Muscle layer of duodenum (tissue), 2 donors: ENCODE data around the gene AMPD3.

Source experiments
- H3K27ac ChIP-seq: one replicate; pipeline ENCODE4 v1.7.0; 2013; ENCODE audit warnings: mild to moderate bottlenecking, low read length
- H3K27me3 ChIP-seq: one replicate; pipeline ENCODE4 v1.7.0; 2013; ENCODE audit warnings: low read depth, mild to moderate bottlenecking, control low read depth, low read length
- H3K36me3 ChIP-seq, 2 donors: one replicate each; pipeline ENCODE4 v1.7.0; 2013; ENCODE audit warnings: low read length in 2 of 2, control low read depth in 1 of 2, mild to moderate bottlenecking in 1 of 2; ENCODE audit not compliant: insufficient read depth in 2 of 2, control insufficient read depth in 1 of 2
- H3K4me1 ChIP-seq, 2 donors: one replicate each; pipeline ENCODE4 v1.7.0; 2013; ENCODE audit warnings: low read length in 2 of 2, mild to moderate bottlenecking in 2 of 2, control low read depth in 1 of 2, moderate library complexity in 1 of 2; ENCODE audit not compliant: insufficient read depth in 2 of 2, control insufficient read depth in 1 of 2
- H3K4me3 ChIP-seq, 2 donors: one replicate each; pipeline ENCODE4 v1.7.0; 2013; ENCODE audit warnings: low read length in 2 of 2, low read depth in 1 of 2, mild to moderate bottlenecking in 1 of 2
- H3K9me3 ChIP-seq, 2 donors: one replicate each; pipeline ENCODE4 v1.7.0; 2013; ENCODE audit warnings: low read length in 2 of 2, control low read depth in 1 of 2, mild to moderate bottlenecking in 1 of 2; ENCODE audit not compliant: control insufficient read depth in 1 of 2
- donor health status: healthy.

AMPD3 gene

DNA sequence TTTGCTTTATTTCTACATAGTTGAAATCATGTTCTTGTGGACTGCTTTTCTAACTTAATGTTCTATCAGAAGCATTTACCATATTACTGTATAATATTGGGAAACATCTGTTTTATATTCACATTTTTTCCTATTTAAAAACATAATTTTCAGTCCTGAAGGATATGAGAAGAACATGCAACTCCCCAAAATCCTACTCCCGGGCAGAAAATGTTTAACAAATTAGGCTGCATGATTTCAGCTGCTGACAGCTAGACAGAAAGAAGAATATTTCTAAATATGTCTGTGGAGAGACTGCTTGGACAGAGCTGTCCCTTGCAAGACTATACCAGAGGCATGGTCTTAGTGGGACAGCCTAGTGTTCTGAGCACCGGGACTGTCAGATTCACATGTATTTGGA lies 15.7 kb upstream of the AMPD3 start:
- Histone ChIP-seq H3K27me3 (no peaks in the 10 kb centered on the region), H3K4me1 (no peaks in the 10 kb centered on the region), H3K27ac (no peak overlapping the region), H3K4me3 (no peak overlapping the region), H3K9me3 (no peaks in the 10 kb centered on the region), H3K36me3 (no peaks in the 10 kb centered on the region)

DNA sequence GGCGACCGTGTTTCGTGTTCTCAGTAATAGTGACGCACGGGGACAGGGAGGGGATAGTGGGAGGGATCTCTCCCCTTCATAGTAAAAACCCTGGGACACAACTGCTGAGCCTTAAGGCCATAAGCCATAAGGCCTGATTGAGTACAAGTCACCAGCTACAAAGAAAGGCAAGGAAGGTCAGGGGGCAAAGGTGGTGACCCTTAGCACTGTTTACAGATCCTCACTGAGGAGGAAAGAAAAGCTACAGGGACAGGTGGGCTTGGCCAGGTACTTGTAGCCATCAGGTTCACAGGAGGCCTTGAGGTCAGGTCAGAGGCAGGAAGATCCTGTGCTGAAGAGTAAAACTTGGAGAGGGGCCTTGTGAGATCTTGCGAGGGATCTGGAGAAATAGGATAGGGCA lies 15.1 kb upstream of the AMPD3 start:
- Histone ChIP-seq H3K27ac (no peak overlapping the region), H3K4me1 (no peaks in the 10 kb centered on the region)

DNA sequence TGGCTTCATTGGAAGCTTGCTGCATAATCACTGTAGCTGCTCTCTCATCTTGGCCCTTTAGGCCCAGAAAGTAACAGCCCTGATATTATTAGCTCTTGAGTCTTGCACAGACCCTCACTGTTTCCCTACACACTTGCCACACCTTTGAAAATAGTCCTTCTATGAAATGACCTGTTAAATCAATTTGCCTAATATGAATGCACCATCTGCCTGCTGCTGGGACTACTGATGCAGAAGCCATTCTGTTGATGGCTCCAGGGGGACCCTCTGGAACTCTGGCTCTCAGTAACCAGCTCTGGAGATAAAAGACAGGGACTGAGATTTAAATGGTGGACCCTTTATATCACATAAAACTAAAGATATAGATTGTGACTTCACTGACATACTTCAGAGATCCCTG lies 14.7 kb upstream of the AMPD3 start:
- Histone ChIP-seq H3K27me3 (no peaks in the 10 kb centered on the region), H3K27ac (no peak overlapping the region), H3K4me1 (no peaks in the 10 kb centered on the region), H3K9me3 (no peaks in the 10 kb centered on the region), H3K4me3 (no peak overlapping the region), H3K36me3 (no peaks in the 10 kb centered on the region)

More for the DNA sequence above, 15.1 kb upstream of the AMPD3 start:
- Histone ChIP-seq H3K36me3 (no peaks in the 10 kb centered on the region), H3K4me3 (no peak overlapping the region), H3K9me3 (no peaks in the 10 kb centered on the region), H3K27me3 (no peaks in the 10 kb centered on the region)

DNA sequence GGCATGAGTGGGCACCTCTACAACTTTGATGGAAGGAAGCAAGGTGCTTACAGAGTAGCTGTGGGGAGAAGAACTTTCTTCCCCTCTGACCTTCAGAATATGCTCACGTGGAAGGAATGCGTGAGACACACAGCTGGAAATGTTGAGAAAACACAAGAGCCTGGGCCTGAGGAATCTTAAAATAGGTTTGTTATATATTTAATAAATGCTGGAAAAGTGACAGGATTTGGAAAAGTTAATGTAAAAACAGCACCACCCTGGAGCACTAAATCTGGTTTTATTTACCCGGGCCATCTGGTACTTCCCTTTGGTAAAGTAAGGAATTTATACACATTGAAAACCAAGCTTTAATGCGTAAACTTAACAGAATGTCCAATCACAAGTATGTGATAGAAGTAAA lies 14.0 kb upstream of the AMPD3 start:
- H3K27me3 ChIP-seq = no peaks in the 10 kb centered on the region
- H3K4me1 ChIP-seq = no peaks in the 10 kb centered on the region
- H3K4me3 ChIP-seq = no peak overlapping the region
- no peak overlapping the region for H3K27ac ChIP-seq
- no peaks in the 10 kb centered on the region for H3K36me3 ChIP-seq
- H3K9me3 ChIP-seq = no peaks in the 10 kb centered on the region

DNA sequence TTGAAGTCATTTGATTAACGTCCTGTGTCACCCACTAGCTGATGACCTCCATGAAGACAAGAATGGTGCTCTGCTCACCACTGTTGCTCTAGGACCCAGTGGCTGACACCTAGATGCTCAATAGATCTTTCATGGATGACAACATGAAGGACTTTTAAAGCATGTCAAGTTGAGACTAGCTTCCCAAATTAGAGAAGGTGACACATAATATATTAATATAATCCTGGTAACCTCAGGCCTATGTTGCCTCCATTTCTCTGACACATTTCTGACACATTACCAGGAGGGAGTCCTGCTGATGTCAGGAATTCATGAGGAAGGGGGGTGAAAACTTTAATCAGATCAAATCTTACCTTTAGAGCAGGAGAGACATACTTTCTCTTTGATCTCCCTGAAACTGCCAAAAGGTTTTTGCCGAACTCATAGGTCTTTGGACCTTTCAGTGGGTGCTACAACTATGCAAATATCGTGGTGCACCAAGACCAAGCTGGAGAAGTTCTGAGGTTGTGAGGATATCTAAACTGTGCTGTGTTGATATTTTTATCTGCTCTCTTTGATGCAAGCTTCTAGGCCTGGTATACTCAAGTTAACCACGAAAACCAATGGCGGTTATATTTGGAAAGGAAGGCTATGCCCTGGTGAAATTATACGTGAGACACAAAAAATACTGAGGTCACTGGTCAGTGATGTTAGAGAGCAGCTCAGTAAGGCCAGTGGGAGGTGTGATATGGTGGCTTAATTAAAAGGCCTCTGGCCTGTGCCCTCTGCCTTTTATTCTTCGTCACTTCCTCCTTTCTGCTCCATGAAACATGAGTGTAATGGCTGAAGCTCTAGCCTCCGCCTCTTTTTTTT lies 13.2 kb upstream of the AMPD3 start:
- H3K27me3 ChIP-seq = no peaks in the 10 kb centered on the region
- no peak overlapping the region for H3K4me3 ChIP-seq
- no peaks in the 10 kb centered on the region for H3K4me1 ChIP-seq
- no peak overlapping the region for H3K27ac ChIP-seq
- no peaks in the 10 kb centered on the region for H3K9me3 ChIP-seq
- H3K36me3 ChIP-seq = no peaks in the 10 kb centered on the region

DNA sequence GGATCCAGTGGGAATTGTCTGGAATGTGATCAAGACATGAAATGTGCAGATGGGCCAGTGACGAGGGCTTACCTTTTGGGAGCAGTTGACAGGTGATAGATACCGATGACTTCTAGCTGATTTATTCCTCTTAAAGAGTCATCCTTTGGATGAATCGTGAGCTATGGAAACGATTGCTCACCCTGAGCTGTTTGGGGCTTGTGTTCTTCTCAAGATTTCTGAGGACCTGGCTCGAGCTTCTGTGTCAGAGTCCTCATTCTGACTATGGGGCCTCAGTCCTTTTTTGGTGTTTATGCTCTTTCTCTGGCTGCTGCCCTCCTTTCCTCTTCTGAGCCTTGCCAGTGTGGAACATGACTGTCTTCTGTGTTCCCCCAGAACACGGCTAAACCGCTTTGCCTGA lies 11.9 kb upstream of the AMPD3 start:
- H3K9me3 ChIP-seq = no peaks in the 10 kb centered on the region
- no peaks in the 10 kb centered on the region for H3K36me3 ChIP-seq
- H3K4me3 ChIP-seq = no peak overlapping the region
- no peaks in the 10 kb centered on the region for H3K4me1 ChIP-seq
- H3K27ac ChIP-seq = no peak overlapping the region
- H3K27me3 ChIP-seq = no peaks in the 10 kb centered on the region

DNA sequence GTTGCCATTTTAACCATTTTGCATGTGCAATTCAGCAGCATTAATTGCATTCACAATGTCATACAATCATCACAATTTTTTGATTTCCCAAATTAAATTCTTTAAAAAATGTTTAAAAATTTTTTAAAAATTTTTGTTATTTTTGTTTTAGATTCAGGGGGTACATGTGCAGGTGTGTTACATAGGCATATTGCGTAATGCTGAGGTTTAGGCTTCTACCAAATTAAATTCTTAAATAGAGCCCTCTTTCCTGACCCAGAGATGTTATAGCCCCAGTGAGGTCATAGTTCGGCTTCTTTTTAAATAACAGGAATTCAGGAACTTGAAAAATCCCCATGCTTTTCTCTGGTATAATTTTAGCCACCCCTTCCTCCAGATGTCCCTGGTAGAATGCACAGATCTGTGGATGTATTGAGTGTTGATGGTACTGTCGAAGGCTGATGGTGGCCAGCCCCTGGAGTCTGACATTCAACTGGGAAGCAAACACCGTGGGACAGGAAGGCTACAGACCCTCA lies 11.3 kb upstream of the AMPD3 start:
- no peak overlapping the region for H3K4me3 ChIP-seq
- H3K9me3 ChIP-seq = no peaks in the 10 kb centered on the region
- H3K27me3 ChIP-seq = no peaks in the 10 kb centered on the region
- no peak overlapping the region for H3K27ac ChIP-seq
- no peaks in the 10 kb centered on the region for H3K36me3 ChIP-seq
- H3K4me1 ChIP-seq = no peaks in the 10 kb centered on the region

DNA sequence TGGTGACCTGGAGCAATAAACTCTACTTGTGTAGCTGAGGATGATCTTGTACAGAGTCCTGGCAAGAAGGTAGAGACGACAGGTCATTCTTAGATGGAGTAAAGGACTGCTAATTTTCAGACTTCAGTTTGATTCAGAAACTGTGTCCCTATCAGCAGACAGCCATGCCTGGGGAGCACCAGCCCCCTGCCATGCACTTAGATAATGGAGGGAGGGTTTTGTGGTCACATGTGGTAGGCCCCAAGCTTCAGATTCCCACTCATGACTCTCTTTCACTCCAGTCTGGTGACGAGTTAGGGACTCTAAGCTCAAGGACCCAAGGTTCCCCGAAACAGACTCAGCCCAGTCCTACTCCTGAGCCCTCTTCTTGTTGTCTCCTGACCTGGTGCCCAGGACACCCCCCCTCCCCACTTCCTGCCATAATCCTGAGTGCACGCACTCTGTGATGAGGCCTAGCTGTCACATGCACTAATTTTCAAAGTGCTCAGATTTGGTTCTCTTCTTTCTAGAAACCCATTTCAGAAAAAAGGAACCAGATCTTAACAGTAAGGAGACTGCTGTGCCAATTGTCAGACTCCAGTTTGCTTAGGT lies 10.2 kb upstream of the AMPD3 start:
- no peaks in the 10 kb centered on the region for H3K9me3 ChIP-seq
- H3K27ac ChIP-seq = no peak overlapping the region
- no peaks in the 10 kb centered on the region for H3K27me3 ChIP-seq

DNA sequence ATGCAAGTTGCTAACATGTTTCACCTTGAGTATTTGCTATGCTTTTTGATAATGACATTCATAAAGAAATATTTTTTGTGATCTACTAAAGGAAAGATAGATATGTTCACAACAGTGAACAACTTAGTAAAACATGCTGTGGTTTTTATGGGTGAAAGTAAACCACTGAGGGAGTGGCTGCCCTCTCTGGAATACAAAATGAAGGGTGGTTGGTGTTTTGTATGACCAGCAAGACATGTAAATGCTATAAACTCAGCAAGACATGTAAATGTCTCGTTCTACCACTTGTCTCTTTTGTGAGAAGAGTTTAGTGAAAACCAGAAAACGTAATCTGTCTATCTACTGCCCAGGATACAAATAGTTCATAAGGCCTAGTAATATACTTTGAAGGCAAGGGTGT lies 7.6 kb upstream of the AMPD3 start:
- no peaks in the 10 kb centered on the region for H3K27me3 ChIP-seq
- no peaks in the 10 kb centered on the region for H3K36me3 ChIP-seq
- no peak overlapping the region for H3K4me3 ChIP-seq
- H3K4me1 ChIP-seq = peaks cover 0 to 11% of the 10 kb centered on the region in 2 donors
- H3K27ac ChIP-seq = no peak overlapping the region
- H3K9me3 ChIP-seq = no peaks in the 10 kb centered on the region

More for the DNA sequence above, 10.2 kb upstream of the AMPD3 start:
- Histone ChIP-seq H3K4me3 (no peak overlapping the region), H3K4me1 (no peaks in the 10 kb centered on the region), H3K36me3 (no peaks in the 10 kb centered on the region)

DNA sequence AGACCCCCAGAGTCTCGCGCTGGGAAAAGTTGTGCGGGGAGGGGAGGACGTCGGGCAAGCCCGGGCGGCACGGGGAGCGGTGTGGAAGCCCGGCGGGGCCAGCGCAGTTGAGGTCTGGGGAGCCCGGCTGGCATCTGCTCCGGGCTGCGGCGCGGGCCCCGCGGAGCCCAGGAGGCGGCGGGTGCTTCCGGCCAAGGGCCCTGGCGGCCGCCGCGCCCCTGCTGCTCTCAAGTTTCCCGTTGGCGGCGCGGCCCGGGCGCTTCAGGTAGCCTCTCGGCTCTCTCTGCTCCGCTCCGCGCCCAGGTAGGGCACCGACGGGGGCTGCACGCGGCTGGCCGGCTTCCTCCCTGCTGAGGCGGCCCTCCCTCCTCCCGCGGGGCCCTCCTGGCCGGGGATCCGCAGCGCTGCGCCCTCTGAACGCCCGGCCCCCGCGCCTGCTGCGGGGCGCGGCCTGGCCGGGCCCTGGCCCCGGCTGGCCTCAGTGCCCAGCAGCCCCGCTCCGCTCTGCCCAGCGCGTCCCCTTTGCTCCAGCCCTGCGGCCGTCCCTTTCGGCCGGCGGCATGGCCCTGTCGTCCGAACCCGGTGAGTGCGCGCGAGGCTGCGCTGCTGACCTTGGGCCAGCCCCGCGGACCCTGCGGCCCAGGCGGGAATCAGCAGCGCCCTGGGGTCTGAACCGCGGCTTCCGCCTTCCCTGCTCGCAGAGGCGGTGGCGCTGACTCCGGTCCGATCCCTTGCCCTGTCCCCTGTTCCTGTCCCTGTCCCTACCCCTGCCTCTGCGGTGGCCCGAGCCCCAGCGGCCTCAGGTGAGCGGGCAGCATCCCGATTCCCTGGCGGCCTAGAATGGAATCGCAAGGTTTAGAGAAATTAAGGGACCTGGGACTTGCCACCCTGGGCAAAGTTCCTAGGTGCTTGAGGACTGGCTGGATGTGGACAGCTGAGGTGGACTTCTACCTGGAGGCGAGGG lies 4.3 kb upstream of the AMPD3 start:
- no peaks in the 10 kb centered on the region for H3K9me3 ChIP-seq
- no peaks in the 10 kb centered on the region for H3K36me3 ChIP-seq
- H3K4me1 ChIP-seq = peaks cover 4 to 15% of the 10 kb centered on the region in 2 donors
- H3K27me3 ChIP-seq = no peaks in the 10 kb centered on the region
- peak overlapping the region; percentile 52 to 63 for H3K4me3 ChIP-seq
- H3K27ac ChIP-seq = no peak overlapping the region
